HG03095 (cell line): ENCODE measurements around the gene VASH2.
"Not testable (repeated sequence)": the region's sequence is repeated elsewhere in the genome, so short reads cannot be mapped to it uniquely, and the experiment has no call there.

Experiments
- ATAC-seq: cut with Tn5 transposase; IDR thresholded peaks from one replicate; pipeline ENCODE4 v1.9.1; 2021; ENCODE audit warnings: moderate library complexity; ENCODE audit not compliant: unreplicated experiment

The VASH2 gene

GRCh38 chr1:213017447-213018273, 67.3 kb downstream of the VASH2 start:
- ATAC-seq, result no peak

- no peak for ATAC-seq
Observed at GRCh38 chr1:213019450-213019849, 69.1 kb downstream of the VASH2 start.

DNA sequence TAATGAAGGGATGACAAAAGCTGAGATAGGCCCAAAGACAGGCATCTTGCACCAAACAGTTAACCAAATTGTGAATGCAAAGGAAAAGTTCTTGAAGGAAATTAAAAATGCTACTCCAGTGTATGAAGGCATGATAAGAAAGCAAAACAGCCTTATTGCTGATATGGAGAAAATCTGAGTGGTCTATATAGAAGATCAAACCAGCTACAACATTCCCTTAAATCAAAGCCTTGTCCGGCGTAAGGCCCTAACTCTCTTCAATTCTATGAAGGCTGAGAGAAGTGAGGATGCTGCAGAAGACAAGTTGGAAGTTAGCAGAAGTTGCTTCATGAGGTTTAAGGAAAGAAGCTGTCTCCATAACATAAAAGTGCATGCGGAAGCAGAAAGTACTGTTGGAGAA, 69.7 kb downstream of the VASH2 start:
- no peak for ATAC-seq

- not testable (repeated sequence) for ATAC-seq
Observed at GRCh38 chr1:213027024-213027423, 76.7 kb downstream of the VASH2 start.

- no peak for ATAC-seq
Observed at GRCh38 chr1:213032651-213033050, 82.3 kb downstream of the VASH2 start.

DNA sequence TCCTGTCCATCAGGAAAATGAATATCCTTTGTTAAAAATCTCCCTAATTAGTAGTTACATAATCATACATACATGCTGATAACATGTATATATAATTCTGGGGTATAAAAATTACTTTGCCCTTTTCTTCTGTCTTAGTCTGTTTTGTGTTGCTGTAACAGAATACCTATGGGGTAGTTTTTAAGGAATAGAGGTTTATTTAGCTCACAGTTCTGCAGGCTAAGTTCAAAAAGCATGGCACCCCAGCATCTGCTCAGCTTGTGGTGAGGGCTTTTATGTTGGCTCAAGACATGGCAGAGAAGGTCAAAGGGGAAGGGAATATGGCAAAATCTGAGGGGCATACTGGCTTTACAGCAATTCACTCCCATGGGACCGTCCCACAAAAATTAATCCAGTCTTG, 84.4 kb downstream of the VASH2 start:
- ATAC-seq, result no peak

DNA sequence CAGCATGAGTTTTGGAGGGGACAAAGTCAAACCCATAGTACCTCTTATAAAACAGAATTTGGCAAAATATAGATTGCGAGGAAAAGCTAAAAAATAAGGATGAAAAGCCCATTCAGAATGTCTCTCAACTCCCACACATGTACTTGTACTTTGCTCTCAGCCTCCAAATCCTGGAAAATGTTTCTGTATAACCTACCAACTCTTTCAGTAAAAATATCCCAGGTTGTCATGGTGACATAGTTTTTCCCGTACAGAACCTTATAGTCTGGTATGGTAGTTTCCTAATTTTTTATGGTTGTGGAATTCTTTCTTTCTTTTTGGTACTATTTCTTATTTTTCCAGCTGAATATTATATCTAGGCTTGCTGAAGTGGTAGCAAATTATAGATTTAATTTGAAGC, 85.2 kb downstream of the VASH2 start:
- no peak for ATAC-seq
